Measurements from ENCODE around the gene CS.

- TF ChIP-seq, protein P1, sequence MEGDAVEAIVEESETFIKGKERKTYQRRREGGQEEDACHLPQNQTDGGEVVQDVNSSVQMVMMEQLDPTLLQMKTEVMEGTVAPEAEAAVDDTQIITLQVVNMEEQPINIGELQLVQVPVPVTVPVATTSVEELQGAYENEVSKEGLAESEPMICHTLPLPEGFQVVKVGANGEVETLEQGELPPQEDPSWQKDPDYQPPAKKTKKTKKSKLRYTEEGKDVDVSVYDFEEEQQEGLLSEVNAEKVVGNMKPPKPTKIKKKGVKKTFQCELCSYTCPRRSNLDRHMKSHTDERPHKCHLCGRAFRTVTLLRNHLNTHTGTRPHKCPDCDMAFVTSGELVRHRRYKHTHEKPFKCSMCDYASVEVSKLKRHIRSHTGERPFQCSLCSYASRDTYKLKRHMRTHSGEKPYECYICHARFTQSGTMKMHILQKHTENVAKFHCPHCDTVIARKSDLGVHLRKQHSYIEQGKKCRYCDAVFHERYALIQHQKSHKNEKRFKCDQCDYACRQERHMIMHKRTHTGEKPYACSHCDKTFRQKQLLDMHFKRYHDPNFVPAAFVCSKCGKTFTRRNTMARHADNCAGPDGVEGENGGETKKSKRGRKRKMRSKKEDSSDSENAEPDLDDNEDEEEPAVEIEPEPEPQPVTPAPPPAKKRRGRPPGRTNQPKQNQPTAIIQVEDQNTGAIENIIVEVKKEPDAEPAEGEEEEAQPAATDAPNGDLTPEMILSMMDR (conservative IDR thresholded peaks at IDR 0.05; ENCODE audit: low read depth, low read length), result no peak
- TF ChIP-seq POLR2A (IDR thresholded peaks at IDR 0.05; ENCODE audit: low read depth, low read length) (no peak), RAD21 (IDR thresholded peaks at IDR 0.05; ENCODE audit: low read length) (no peak), CHD1 (IDR thresholded peaks at IDR 0.05; ENCODE audit: low read depth, low read length) (no peak), FOS (IDR thresholded peaks at IDR 0.05; ENCODE audit: low read depth, low read length) (no peak), USF2 (IDR thresholded peaks at IDR 0.05; ENCODE audit: low read depth, low read length) (no peak), BHLHE40 (IDR thresholded peaks at IDR 0.05; ENCODE audit: low read depth, low read length) (no peak), MXI1 (IDR thresholded peaks at IDR 0.05; ENCODE audit: borderline replicate concordance, low read depth, low read length) (no peak), RFX5 (IDR thresholded peaks at IDR 0.05; ENCODE audit: low read depth, low read length) (no peak), CEBPB (IDR thresholded peaks at IDR 0.05; ENCODE audit: low read depth, low read length) (no peak), NFE2L2 (IDR thresholded peaks at IDR 0.05; ENCODE audit: low read depth, low read length) (no peak), SMC3 (IDR thresholded peaks at IDR 0.05; ENCODE audit: low read depth, low read length) (no peak), RCOR1 (IDR thresholded peaks at IDR 0.05; ENCODE audit: insufficient replicate concordance, low read length) (no peak)
These were observed 38.4 kb upstream of the CS start, which contains the start of gene IL23A for GRCh38 chr12:56338308-56339157.
